HepG2 (cell line): ENCODE data around the gene SRGAP3. TPM values are rescaled to one million over a fixed set of nuclear protein-coding genes. Genes with fewer than 3 reads are reported as not detected.

Experiments used
- ARID3A ChIP-seq: IDR thresholded peaks from 2 replicates; pipeline ENCODE4 v1.6.1; 2012; ENCODE audit warnings: low read depth, low read length, improper control_type of control experiment
- E2F2 ChIP-seq: sonication (generic); formaldehyde crosslinking; IDR thresholded peaks from 2 replicates; pipeline ENCODE4 v1.4.0; 2020; ENCODE audit warnings: missing genetic modification reagents, borderline replicate concordance
- FOXK2 ChIP-seq: fragments of 450-650 bp; IDR thresholded peaks from 2 replicates; pipeline ENCODE4 v1.6.1; 2016
- FOXM1 ChIP-seq: sonication (generic); formaldehyde crosslinking; IDR thresholded peaks from 2 replicates; pipeline ENCODE4 v1.5.0; 2020; ENCODE audit warnings: missing genetic modification reagents
- HNRNPH1 ChIP-seq: fragments of 200-400 bp; formaldehyde crosslinking; optimal IDR thresholded peaks from 2 replicates; pipeline ENCODE3; 2017; ENCODE audit warnings: mild to moderate bottlenecking, low read depth, low read length
- KAT7 ChIP-seq: IDR thresholded peaks from 2 replicates; pipeline ENCODE4 v1.6.1; 2018; ENCODE audit warnings: borderline replicate concordance, missing compliant biosample characterization
- KMT2A ChIP-seq: sonication (generic); formaldehyde crosslinking; IDR thresholded peaks from 2 replicates; pipeline ENCODE4 v1.4.0; 2020; ENCODE audit warnings: missing genetic modification reagents
- MEF2D ChIP-seq: sonication (generic); formaldehyde crosslinking; IDR thresholded peaks from 2 replicates; pipeline ENCODE4 v1.5.1; 2020; ENCODE audit warnings: mild to moderate bottlenecking, missing genetic modification reagents
- MTA3 ChIP-seq: sonication (generic); formaldehyde crosslinking; IDR thresholded peaks from 2 replicates; pipeline ENCODE4 v1.4.0; 2020; ENCODE audit warnings: missing genetic modification reagents
- MYPOP ChIP-seq: sonication (generic); formaldehyde crosslinking; IDR thresholded peaks from 2 replicates; pipeline ENCODE4 v1.8.1; 2023; ENCODE audit warnings: mild to moderate bottlenecking, moderate library complexity, missing genetic modification reagents
- NR2F2 ChIP-seq: IDR thresholded peaks from 2 replicates; pipeline ENCODE4 v1.6.1; 2012; ENCODE audit warnings: low read depth, inconsistent platforms, borderline replicate concordance
- PBX3 ChIP-seq: sonication (generic); formaldehyde crosslinking; IDR thresholded peaks from 2 replicates; pipeline ENCODE4 v1.8.1; 2023; ENCODE audit warnings: missing genetic modification reagents, inconsistent platforms, borderline replicate concordance
- PCBP2 ChIP-seq: fragments of 200-400 bp; formaldehyde crosslinking; optimal IDR thresholded peaks from 2 replicates; pipeline ENCODE3; 2018; ENCODE audit warnings: low read length, low read depth; ENCODE audit not compliant: poor library complexity, severe bottlenecking
- SMC3 ChIP-seq: IDR thresholded peaks from 2 replicates; pipeline ENCODE4 v1.6.1; 2011; ENCODE audit warnings: low read length, improper control_type of control experiment
- TSC22D2 ChIP-seq: sonication (generic); formaldehyde crosslinking; IDR thresholded peaks from 2 replicates; pipeline ENCODE4 v1.5.1; 2020; ENCODE audit warnings: missing genetic modification reagents, mild to moderate bottlenecking, borderline replicate concordance
- ZC3H13 ChIP-seq: sonication (generic); formaldehyde crosslinking; IDR thresholded peaks from 2 replicates; pipeline ENCODE4 v1.8.1; 2023; ENCODE audit warnings: mild to moderate bottlenecking, missing genetic modification reagents, moderate library complexity
- ZNF17 ChIP-seq: sonication (generic); formaldehyde crosslinking; IDR thresholded peaks from 2 replicates; pipeline ENCODE4 v1.5.0; 2020; ENCODE audit warnings: mild to moderate bottlenecking, missing genetic modification reagents
- ZNF274 ChIP-seq: sonication (generic); formaldehyde crosslinking; IDR thresholded peaks from 2 replicates; pipeline ENCODE4 v1.5.1; 2020; ENCODE audit warnings: mild to moderate bottlenecking, missing genetic modification reagents
- ZNF292 ChIP-seq: sonication (generic); formaldehyde crosslinking; IDR thresholded peaks from 2 replicates; pipeline ENCODE4 v1.8.1; 2022; ENCODE audit warnings: mild to moderate bottlenecking, low read depth, missing genetic modification reagents, borderline replicate concordance
- ZNF414 ChIP-seq: sonication (generic); formaldehyde crosslinking; IDR thresholded peaks from 2 replicates; pipeline ENCODE4 v1.5.0; 2020; ENCODE audit warnings: missing genetic modification reagents
- ZNF577 ChIP-seq: sonication (generic); formaldehyde crosslinking; IDR thresholded peaks from 2 replicates; pipeline ENCODE4 v1.4.0; 2020; ENCODE audit warnings: mild to moderate bottlenecking, low read depth, missing genetic modification reagents, borderline replicate concordance
- ZNF710 ChIP-seq: sonication (generic); formaldehyde crosslinking; IDR thresholded peaks from 2 replicates; pipeline ENCODE4 v1.5.0; 2020; ENCODE audit warnings: mild to moderate bottlenecking, missing genetic modification reagents, borderline replicate concordance
- polyA plus RNA-seq, 8 experiments: library from polyadenylated mRNA; depleted of rRNA in 3 of 8; stranded (reverse) in 7 of 8; unstranded in 1 of 8; fragments of >200 nt; fragmentation: Illumina TruSeq in 4 of 8; extraction: Trizol in 4 of 8; gene quantifications; 2 replicates each; pipeline versions ENCODE4 v1.2.1 to v1.2.3, GENCODE V29; 2011 to 2016; ENCODE audit warnings: low read depth in 4 of 8, missing spikeins in 1 of 8, mixed read lengths in 1 of 8; ENCODE audit not compliant: insufficient read depth in 1 of 8
- total RNA-seq, 5 experiments: library from RNA; depleted of rRNA; stranded (reverse); fragments of >200 nt; fragmentation: Illumina TruSeq; extraction: Trizol; gene quantifications; 2 replicates each; pipeline ENCODE4 v1.2.3, GENCODE V29; 2016; ENCODE audit warnings: low read depth in 1 of 5

The SRGAP3 gene
- total and polyA plus RNA-seq, 2 of the 13 experiments (the other 11 are each of a cell fraction or from before 2014, with no cell fraction given): 1.2 to 1.4 TPM

- TF ChIP-seq ARID3A: no peak
- TF ChIP-seq E2F2 (CRISPR knock-in tag): no peak
- TF ChIP-seq KAT7 (CRISPR knock-in tag): no peak
- peak; percentile 51; the same call in 1 of the 2 replicates for TF ChIP-seq MYPOP (CRISPR knock-in tag)
- TF ChIP-seq ZNF414 (CRISPR knock-in tag): no peak
- no peak for TF ChIP-seq ZNF17 (CRISPR knock-in tag)
- TF ChIP-seq ZNF577 (CRISPR knock-in tag): no peak
- TF ChIP-seq ZC3H13: no peak
- TF ChIP-seq ZNF274 (CRISPR knock-in tag): no peak
- TF ChIP-seq NR2F2: no peak; the same call in 1 of the 2 replicates
- TF ChIP-seq FOXK2: no peak
- TF ChIP-seq PBX3: no peak
- TF ChIP-seq MEF2D (CRISPR knock-in tag): no peak
- TF ChIP-seq ZNF710: no peak; the same call in 1 of the 2 replicates
- peak; percentile 89; the same call in 1 of the 2 replicates for TF ChIP-seq TSC22D2 (CRISPR knock-in tag)
- no peak for TF ChIP-seq HNRNPH1
- TF ChIP-seq MTA3 (CRISPR knock-in tag): no peak
- TF ChIP-seq SMC3: no peak
- no peak for TF ChIP-seq PCBP2
- TF ChIP-seq FOXM1: no peak
- TF ChIP-seq KMT2A (CRISPR knock-in tag): peak; percentile 94
- no peak for TF ChIP-seq ZNF292 (CRISPR knock-in tag)
These were observed 286.2 kb downstream of the SRGAP3 start, which contains the start of gene RAD18 (continued) for GRCh38 chr3:8963137-8963853.
